Fibroblast of villous mesenchyme (primary cell): ENCODE results near the gene ZKSCAN2. TPM values are rescaled to one million over a fixed set of nuclear protein-coding genes. Genes with fewer than 3 reads are reported as not detected.

ENCODE experiments used
- DNase-seq: peaks from one replicate; pipeline ENCODE4 v3.0.0-alpha.2; 2010; ENCODE audit warnings: low read depth
- H3K4me3 ChIP-seq: 2 replicates; pipeline ENCODE4 v1.5.1; 2011; ENCODE audit warnings: low read depth, mild to moderate bottlenecking, low read length
- total RNA-seq: library from RNA; depleted of rRNA; stranded (reverse); fragments of >200 nt; gene quantifications from 2 replicates; pipeline ENCODE4 v1.2.3, GENCODE V29; 2012
- TF ChIP-seq, protein P1 (sequence below): IDR thresholded peaks from 2 replicates; pipeline ENCODE4 v1.5.1; 2012; ENCODE audit warnings: low read depth, mild to moderate bottlenecking, low read length; ENCODE audit not compliant: insufficient read depth

Gene ZKSCAN2
- total RNA-seq, 1 donor, result 6.0 TPM

DNA sequence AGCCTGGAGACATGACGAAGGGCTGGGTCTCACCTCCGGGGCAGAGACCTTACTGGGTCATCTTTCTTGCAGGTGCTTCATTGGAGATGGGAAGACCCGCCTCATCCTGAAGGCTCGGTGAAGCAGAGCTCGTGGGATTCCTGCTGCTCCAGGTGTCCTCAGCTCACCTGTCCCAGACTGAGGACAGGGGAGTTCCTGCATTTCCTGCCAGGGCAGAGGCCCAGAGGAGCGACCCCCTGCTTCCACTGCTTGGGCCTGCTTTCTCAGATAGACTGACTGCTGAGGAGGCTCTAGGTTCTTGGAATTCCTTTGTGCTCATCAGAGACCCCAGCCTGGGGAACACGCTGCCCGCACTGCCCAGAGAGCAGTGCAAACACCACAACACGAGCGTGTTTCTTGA, 29.3 kb downstream of the ZKSCAN2 start:
- TF ChIP-seq, protein P1, sequence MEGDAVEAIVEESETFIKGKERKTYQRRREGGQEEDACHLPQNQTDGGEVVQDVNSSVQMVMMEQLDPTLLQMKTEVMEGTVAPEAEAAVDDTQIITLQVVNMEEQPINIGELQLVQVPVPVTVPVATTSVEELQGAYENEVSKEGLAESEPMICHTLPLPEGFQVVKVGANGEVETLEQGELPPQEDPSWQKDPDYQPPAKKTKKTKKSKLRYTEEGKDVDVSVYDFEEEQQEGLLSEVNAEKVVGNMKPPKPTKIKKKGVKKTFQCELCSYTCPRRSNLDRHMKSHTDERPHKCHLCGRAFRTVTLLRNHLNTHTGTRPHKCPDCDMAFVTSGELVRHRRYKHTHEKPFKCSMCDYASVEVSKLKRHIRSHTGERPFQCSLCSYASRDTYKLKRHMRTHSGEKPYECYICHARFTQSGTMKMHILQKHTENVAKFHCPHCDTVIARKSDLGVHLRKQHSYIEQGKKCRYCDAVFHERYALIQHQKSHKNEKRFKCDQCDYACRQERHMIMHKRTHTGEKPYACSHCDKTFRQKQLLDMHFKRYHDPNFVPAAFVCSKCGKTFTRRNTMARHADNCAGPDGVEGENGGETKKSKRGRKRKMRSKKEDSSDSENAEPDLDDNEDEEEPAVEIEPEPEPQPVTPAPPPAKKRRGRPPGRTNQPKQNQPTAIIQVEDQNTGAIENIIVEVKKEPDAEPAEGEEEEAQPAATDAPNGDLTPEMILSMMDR, result no peak
- DNase-seq, result no peak
- no peak overlapping the region for H3K4me3 ChIP-seq

GRCh38 chr16:25224731-25225319, 32.8 kb downstream of the ZKSCAN2 start:
- TF ChIP-seq, protein P1, result no peak
- no peak for DNase-seq

GRCh38 chr16:25223964-25224363, 33.7 kb downstream of the ZKSCAN2 start:
- H3K4me3 ChIP-seq, result no peak overlapping the region
- TF ChIP-seq, protein P1, result no peak
- no peak for DNase-seq

More at GRCh38 chr16:25224731-25225319, 32.8 kb downstream of the ZKSCAN2 start:
- no peak overlapping the region for H3K4me3 ChIP-seq

GRCh38 chr16:25222959-25223358, 34.7 kb downstream of the ZKSCAN2 start:
- no peak for DNase-seq
- no peak overlapping the region for H3K4me3 ChIP-seq
- TF ChIP-seq, protein P1, result no peak

- H3K4me3 ChIP-seq, result no peak overlapping the region
- DNase-seq, result no peak
- TF ChIP-seq, protein P1, result no peak
Measured at GRCh38 chr16:25219070-25219737, 38.4 kb downstream of the ZKSCAN2 start.

DNA sequence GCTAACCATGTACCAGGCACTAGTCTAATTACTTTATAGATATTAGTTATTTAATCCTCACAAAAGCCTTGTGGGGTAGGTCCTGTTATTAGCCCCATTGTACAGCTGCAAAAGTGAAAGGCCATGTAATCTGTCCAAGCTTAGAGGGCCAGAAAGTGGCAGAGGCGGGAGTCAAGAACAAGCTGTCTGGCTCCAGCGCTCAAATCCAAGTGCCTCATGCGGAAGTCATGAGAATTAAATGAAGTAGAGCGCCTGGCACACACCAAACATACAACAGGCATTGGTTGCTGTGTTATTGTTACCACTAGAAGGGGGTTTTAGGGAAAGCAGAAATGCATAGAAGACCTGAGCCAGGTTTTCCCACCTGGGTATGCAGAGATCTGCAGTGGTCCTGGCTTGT, 39.7 kb downstream of the ZKSCAN2 start:
- TF ChIP-seq, protein P1, result no peak
- DNase-seq, result no peak
- no peak overlapping the region for H3K4me3 ChIP-seq
